Activated CD8-positive, alpha-beta T cell treated with anti-CD3 and anti-CD28 coated beads for 36 hours (primary cell): Measurements from ENCODE around the gene MRPS11. TPM values are rescaled to one million over a fixed set of nuclear protein-coding genes. Genes with fewer than 3 reads are reported as not detected.

Experiments
- ATAC-seq: fragments of 200-7000 bp; cut with Tn5 transposase; one replicate; pipeline ENCODE4 v1.10.0; 2021; ENCODE audit warnings: mild to moderate bottlenecking, moderate library complexity
- CTCF ChIA-PET: fragments of 350-600 bp; sonication (Branson Sonifier 250); formaldehyde crosslinking; loops from one replicate; lab custom pipeline; 2021; ENCODE audit warnings: antibody characterized with exemption; lab: Charles Lee
- POLR2A ChIA-PET: fragments of 350-600 bp; sonication (Branson Sonifier 250); formaldehyde crosslinking; loops from one replicate; lab custom pipeline; 2021; ENCODE audit warnings: antibody characterized with exemption; lab: Charles Lee
- DNase-seq: peaks from one replicate; pipeline ENCODE4 v3.0.0-alpha.2; 2020
- H3K27ac Mint-ChIP-seq: one replicate; pipeline ENCODE4 v1.8.0; 2021; ENCODE audit warnings: mild to moderate bottlenecking, mixed read lengths
- H3K27me3 Mint-ChIP-seq: one replicate; pipeline ENCODE4 v1.8.0; 2021; ENCODE audit warnings: mixed read lengths
- H3K36me3 Mint-ChIP-seq: one replicate; pipeline ENCODE4 v1.8.0; 2021; ENCODE audit warnings: low read depth, mixed read lengths
- H3K4me1 Mint-ChIP-seq: one replicate; pipeline ENCODE4 v1.8.0; 2021; ENCODE audit warnings: low read depth, mixed read lengths
- H3K4me3 Mint-ChIP-seq: one replicate; pipeline ENCODE4 v1.8.0; 2021; ENCODE audit warnings: mild to moderate bottlenecking, moderate library complexity, mixed read lengths
- H3K9me3 Mint-ChIP-seq: one replicate; pipeline ENCODE4 v1.8.0; 2021; ENCODE audit warnings: mixed read lengths
- CTCF ChIP-seq: fragments of 200-600 bp; IDR thresholded peaks from one replicate; pipeline ENCODE4 v1.8.0; 2022; ENCODE audit warnings: antibody characterized with exemption, mild to moderate bottlenecking
- intact Hi-C: fragments of 100-400 bp; cut with micrococcal nuclease; formaldehyde crosslinking; loops from one replicate; pipeline ENCODE4 v1.10.0; 2022
- total RNA-seq, 2 experiments: library from RNA; stranded (reverse); gene quantifications; one replicate each; pipeline ENCODE4 v1.2.3, GENCODE V29; 2021

MRPS11 gene
- total RNA-seq, 2 experiments from 2014 or later = 54.3 to 55.4 TPM

GRCh38 chr15:88526247-88526879 lies 58.9 kb downstream of the MRPS11 start:
- peaks cover 45% of the 10 kb centered on the region for H3K36me3 Mint-ChIP-seq
- ATAC-seq (no peak), DNase-seq (no peak)
- no peak for TF ChIP-seq CTCF
- no peaks in the 10 kb centered on the region for H3K4me1 Mint-ChIP-seq
- ChIA-PET POLR2A (no interaction called here), CTCF (no interaction called here)
- no peaks in the 10 kb centered on the region for H3K9me3 Mint-ChIP-seq
- no peak overlapping the region for H3K27ac Mint-ChIP-seq
- H3K27me3 Mint-ChIP-seq = no peaks in the 10 kb centered on the region
- intact Hi-C loops = no loop called here
- H3K4me3 Mint-ChIP-seq = no peak overlapping the region

GRCh38 chr15:88529021-88529630 lies 61.6 kb downstream of the MRPS11 start:
- Mint-ChIP-seq H3K27me3 (no peaks in the 10 kb centered on the region), H3K36me3 (peaks cover 53% of the 10 kb centered on the region), H3K4me1 (no peaks in the 10 kb centered on the region), H3K9me3 (peaks cover under 1% of the 10 kb centered on the region), H3K27ac (no peak overlapping the region), H3K4me3 (no peak overlapping the region)
- TF ChIP-seq CTCF = no peak
- intact Hi-C loops = no loop called here
- DNase-seq = no peak
- CTCF ChIA-PET = no interaction called here
- POLR2A ChIA-PET = no interaction called here
- no peak for ATAC-seq

Other genes with a start within 250 kb of the MRPS11 start
- not detected for gene NTRK3, start 211.0 kb upstream of the MRPS11 start, total RNA-seq
- gene MRPL46, start 320 bp upstream of the MRPS11 start, total RNA-seq = 10 to 100 TPM; 34.4 to 35.0 TPM
- gene DET1, start 79.0 kb downstream of the MRPS11 start, total RNA-seq = 1 to 10 TPM; 2.1 to 2.6 TPM
- gene AEN, start 153.6 kb downstream of the MRPS11 start, total RNA-seq = 10 to 100 TPM; 55.2 to 58.4 TPM
- 10 to 100 TPM; 75.1 to 82.8 TPM for gene ISG20, start 171.3 kb downstream of the MRPS11 start, total RNA-seq